HG02798 (cell line): Measurements from ENCODE around the gene TNS3.

Source experiments
- ATAC-seq: cut with Tn5 transposase; IDR thresholded peaks from one replicate; pipeline ENCODE4 v1.9.1; 2021; ENCODE audit warnings: mild to moderate bottlenecking; ENCODE audit not compliant: unreplicated experiment, poor library complexity

The TNS3 gene

DNA sequence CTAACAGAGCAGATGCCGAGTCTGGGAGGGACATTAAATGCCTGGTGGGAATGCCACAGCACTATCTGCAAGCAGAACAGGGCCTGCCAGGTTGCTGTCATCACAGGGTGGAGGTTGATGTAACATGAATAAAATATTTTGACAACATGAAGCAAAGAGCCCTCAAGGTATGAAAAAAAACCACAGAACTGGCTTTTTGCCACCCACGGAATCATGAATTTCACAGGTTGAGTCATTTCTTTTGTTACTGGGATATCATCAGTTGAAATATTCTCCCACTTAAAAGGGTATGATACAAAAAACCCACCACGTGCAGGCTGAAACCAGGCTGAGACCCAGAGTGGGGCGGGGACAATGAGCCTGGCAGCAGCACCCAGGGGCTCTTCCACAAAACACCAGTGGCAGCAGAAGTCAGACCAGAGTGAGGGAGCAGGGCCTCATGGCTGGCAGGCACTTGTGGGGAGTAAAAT is 220.1 kb downstream of the TNS3 start:
- no peak for ATAC-seq

DNA sequence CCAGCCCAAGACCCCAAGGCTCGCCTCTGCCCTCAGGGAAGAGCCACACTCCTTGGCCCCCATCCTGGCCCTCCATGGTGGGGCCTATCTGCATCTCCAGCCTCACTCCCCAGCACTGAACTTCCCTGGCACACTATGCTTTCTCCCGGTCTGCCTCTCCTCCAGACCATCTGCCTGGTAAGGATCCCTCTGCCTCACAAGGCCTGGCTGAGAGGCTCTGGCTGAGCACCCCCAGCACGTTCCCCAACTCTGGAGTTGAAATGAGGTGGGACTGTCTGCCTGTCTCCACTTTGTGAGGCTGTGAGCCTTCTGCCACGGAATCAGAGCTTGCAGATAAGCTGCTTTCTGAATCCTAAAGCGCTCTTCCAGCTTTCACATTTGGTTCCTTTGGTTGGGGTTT is 220.7 kb downstream of the TNS3 start:
- ATAC-seq, result no peak

DNA sequence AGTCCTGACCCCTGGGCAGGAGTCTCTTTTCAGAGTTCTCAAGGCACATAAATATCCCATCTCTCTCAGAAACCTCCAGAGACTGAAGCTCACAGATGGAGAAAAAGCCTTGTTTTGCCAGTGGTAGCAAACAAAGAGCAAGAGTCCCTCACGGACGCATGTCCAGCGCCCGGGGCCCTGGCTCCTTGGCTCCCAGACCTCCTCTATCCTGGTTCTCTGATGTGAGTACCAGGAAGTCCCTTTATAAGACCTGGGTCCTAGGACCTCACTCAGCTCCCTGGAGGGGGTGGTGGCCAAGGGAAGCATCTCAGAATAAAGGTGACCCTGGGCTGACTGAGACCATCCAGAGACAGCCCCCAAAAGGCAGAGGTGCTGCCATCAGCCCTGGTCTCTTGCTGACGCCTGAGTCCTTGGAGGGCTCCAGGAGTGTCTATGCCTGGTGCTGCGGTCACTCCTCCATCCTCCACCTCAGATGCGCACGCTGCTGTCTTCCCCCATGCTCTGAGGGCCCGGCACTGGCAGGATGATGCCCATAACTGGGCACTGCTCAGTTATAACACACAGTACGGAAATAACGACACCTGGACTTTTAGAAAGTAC is 221.5 kb downstream of the TNS3 start:
- ATAC-seq, result no peak

DNA sequence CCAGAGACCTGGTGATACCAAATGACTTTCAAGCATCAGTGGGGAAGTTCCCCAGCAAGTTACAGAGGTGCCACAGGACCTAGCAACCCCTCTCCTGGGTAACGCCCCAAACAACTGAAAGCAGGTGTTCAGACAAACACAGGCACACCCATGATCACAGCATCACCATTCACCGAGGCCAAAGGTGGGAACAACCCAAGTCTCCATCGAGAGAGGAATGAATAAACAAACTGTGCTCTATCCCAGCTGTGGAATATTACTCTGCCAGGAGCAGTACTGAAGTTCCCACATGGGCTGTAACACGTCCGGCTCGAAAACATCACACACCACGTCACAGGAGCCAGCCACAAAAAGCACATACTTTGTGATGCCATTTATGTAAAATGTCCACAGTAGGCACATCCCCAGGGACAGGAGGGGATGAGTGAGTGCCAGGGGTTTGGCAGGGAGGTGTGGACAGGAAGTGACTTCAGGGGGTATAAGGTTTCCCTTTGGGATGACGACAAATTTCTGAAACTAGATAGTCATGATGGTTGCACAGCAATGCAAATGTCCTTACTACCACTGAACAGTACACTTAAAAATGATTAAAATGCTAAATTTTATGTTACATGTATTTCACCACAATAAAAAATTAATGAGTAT is 222.8 kb downstream of the TNS3 start:
- no peak for ATAC-seq

DNA sequence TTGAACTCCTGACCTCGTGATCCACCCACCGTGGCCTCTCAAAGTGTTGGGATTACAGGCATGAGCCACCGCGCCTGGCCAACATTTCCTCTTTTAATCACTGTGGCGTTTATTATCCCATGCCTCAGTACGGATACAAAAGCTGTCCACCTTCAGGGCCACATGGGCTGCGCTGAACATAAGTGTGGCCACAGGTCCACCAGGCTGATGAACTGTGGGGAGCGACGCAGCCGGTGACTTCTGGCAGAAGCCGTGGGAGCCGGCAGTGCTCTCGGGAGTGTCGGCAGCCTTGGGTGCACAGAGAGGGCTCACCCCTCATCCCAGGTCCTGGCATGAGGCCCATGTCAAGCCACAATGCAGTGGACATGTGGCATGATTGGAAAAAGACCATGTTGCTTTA is 223.6 kb downstream of the TNS3 start:
- ATAC-seq, result no peak

DNA sequence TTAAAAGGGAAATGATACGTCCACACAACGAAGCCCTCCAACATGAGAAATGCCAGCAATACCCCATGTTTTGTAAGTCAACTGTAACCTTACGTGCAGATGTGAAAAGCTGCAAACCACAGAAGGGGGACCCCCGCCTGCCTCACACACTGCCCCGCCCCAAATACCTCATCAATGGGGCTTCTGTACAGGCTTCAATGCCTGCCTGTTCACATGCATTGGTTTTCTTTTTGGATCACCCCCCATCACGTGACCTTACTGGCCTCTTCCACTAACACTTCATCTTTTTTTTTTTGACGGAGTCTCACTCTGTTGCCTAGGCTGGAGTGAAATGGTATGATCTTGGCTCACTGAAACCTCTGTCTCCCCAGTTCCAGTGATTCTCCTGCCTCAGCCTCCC is 224.0 kb downstream of the TNS3 start:
- no peak for ATAC-seq

DNA sequence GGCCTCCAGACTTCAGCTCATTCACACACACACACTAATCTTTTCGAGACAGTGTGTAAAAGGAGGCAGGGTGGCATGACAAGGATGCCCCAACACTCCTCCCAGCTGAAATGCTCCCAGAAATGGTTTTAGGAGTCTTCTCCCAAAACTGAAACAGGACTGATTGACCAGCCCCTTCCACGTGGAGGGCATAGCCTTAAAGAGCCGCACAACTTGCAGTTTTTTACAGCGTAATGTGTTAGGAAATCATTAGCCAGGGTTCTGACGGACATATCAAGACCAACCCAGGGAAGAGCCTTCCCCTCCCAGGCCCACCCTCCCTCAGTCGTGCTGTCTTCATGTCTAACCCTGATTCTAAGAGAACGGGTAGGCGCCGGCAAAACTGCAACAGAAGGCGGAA is 224.6 kb downstream of the TNS3 start:
- ATAC-seq, result no peak

DNA sequence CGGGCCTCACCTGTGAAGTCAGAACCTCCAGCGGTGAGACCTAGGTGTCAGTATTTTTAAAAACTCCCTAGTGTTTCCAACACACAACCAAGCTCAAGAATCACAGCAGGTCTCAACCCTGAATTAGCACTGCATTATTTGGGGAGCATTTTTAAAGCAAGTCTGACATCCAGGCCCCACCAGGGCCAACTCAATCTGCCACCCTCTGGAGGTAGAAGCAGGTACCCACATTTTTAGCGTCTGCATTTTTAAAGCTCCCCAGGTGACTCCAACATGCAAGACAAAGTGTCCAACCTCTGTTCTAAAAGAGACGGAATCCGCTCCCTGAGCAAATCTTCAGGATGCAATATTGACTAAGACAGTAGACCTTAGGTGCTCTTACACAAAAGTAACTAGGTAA is 225.7 kb downstream of the TNS3 start:
- ATAC-seq, result no peak

DNA sequence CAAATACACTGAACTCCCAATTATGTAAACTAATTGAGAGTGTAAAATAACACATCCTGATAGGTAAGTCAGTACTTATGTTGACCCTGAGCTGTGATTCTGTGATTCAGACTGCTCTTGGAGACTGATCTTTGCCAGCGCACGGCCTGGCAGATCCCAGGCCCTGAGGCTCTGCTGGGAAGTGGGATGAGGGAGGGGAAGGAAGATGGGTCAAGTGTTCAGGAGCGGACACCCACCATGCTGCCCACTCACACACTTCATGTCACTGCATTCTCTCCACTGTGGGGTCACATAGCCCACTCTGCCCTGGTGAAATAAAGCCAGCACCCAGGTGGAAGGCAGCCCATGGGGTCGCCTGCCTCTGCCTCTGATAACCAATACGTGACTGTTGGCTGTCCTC is 226.2 kb downstream of the TNS3 start:
- ATAC-seq, result no peak

DNA sequence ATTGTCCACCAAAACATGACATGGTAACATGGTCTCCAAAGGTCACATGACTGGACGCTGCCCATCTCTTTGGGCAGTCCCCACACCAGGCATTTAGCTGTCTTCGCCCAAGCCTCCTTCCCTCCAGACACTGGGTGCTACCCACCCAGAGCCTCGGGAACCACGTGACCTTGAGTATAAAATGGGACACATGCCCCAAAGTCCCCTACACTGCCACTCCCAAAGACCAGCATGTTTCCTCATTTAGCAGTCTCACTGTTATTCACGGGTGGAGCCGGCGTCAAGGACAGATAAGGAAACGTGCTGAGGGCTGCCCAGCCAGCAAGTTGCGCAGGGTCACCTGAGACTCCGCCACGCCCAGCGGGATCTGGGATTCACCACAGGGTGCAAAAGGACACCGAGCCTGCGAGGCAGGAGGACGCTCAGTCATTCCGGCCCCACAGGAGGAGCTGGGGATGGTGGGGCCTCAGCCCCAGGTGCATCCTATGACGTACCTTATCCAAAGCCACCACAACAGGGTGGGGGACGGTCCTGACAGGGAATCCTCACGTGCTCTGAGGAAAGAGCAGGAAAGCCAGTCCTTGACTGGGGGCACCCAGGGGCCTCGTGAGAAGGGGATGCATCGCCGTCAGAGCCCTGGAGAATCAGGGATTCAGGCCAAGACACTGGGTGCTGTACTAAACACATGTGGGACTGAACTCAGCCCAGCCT is 226.9 kb downstream of the TNS3 start:
- ATAC-seq, result no peak

DNA sequence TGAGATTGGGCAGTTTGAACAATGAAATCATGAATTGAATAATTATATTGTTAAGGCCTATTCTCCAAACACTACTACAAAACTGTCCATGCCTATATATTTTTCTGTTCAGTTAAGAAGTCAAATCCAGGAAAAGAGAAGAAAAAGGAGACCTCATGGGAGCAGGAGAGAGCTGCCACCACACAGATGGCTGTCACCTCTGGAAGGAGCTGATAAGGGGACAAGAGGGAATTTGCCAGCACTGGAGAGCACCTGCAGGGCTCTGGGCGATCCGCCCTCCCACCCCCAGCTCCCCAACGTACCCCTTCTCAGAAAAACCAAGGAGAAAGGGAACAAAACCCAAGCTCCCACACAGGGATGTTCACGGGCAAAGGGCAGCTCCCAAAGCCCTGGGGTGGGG is 227.8 kb downstream of the TNS3 start:
- no peak for ATAC-seq

DNA sequence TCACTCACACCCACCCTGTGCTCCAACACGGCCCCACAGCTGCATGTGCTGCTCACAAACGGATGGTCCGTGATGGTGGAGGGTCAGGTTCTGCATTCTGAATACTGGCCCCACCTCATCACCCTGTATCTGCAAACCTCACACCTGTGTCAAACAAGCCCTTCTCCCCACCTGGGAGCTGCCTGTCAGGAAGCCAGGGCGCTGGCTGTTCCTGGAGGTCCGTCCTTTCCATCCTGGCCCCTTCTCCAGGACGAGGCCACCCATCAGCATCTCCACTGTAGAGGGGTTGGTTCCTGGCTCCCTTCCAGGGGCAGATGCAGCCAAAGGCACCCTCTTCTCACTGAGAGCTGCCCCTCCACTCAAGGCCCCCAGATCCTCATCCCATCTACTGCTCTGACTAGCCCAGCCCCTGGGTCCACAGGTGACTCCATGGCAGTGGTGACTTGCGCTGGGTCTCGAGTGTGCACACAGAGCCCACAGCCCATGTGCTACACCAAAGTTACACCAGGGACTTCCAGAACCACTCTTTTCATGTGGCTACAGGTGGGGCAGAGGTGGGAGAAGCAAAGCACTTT is 229.4 kb downstream of the TNS3 start:
- ATAC-seq, result no peak

DNA sequence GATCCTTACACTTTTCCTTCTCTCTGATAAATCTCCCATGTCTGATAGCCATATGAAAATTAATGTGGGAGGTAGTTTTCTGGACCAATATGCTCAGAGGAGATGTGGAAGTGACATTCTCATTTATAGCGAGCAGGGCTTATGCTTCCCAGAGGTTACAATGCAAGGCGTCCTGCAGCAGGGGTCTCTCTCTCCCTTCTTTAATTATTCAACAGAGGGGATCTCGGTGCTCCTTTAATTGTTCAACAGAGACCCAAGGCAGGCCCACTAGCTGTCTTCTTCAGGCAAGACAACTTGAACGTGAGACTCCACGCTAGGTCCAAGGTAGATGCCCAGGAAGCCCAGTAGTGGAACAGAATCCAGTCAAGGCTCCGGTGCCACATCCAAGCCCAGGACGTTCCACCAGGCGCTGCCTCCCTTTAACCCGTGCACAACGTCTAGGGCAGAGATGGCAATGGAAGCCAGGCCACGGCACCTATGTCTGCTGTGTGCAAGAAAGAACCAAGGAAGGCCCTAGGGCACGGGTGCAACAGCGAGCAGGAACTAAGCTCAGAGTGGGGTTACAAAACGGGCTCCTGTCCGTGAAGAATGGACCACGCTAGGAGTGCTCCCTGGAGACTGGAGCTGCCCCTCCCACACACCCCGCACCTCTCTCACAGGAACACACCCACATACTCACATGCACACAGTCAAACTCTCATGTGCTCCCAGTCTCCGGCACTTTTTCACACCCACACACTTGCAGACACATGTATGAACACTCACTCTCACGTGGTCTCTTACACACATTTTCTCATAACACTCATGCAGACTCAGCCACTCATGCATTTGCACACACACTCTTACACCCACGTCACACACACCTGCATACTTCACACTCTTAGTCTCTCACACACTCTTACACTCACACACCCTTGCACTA is 230.4 kb downstream of the TNS3 start:
- no peak for ATAC-seq

DNA sequence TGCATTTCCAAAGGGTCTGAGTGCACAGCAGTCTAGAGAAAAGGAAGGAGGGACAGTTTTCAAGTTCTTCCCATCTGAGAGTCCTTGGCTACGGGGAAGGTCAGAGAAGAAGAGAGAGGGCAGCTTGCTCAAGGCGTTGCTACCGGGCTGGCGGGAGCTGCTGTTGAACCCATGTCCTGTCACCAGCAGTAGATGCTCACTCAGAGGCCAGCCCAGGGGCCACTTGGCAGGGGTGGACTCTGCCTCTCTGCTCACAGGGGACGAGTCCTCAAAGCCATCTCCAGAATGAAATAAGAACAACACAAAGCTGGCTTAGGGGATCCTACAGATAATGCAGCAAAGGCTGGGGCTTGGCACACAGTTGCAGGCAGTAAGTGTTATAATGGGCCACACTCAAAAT is 231.5 kb downstream of the TNS3 start:
- ATAC-seq, result no peak

DNA sequence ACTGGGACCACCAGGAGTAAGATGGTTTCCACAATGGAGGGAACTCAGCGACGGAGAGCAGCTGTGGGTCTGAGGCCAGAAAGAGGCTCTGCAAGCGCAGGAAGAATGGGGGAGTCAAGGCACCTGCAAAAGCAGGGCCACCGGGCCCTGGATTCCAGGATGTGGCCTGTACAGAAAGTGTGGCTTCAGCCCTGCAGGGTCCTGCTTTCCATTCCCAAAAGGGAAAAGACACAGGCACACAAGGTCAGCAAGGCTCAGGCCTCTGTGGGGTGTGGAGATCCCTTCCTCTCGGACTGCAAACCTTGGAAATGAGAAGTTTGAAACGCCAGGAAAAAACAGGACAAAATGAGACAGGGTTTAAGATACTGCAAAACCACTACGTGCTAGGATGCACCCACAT is 232.5 kb downstream of the TNS3 start:
- ATAC-seq, result no peak

DNA sequence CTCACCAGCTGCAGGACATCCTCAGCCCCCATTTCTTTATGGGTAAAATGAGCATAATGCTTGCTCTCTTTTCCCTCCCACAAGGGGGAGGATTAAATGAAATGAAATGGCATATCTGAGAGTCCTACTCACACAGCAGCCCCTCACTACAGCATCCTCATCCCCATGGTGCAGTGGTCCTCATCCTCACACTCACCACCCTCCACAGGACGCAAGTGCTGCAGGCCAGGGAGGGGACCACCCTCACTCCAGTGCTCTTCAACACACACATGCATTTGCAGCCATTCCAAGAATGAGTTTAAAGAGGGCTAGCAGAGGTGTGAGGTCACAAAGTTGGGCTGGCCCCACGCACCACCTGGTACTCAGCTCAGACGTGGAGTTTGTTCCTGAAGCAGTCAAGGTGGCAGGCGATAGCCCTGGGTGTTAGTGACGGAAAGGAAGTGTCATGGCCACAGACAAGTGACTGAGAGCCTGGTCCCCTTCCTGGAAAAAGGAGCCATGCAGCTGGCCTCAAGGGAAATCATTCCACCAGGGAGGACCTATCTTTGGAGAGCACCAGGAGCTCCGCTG is 234.0 kb downstream of the TNS3 start:
- ATAC-seq, result no peak

DNA sequence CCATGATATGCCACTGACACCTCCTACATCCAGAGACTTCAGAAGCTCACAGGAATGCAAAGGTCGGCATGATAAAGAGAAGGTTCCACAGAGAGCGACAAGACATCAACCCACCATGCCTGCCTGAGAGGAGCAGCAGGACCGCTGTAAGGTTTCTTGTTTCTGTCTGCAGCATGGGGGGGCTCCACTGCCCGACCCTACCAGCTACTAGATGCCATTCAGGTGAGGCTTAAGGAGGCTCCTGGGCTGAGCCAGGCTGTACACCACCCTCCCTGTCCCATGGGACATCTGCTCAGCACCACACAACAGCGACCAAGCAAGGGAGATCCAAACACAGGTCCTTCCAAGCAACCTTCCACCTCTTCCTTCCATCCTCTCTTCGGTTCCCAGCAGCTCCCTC is 234.6 kb downstream of the TNS3 start:
- no peak for ATAC-seq

DNA sequence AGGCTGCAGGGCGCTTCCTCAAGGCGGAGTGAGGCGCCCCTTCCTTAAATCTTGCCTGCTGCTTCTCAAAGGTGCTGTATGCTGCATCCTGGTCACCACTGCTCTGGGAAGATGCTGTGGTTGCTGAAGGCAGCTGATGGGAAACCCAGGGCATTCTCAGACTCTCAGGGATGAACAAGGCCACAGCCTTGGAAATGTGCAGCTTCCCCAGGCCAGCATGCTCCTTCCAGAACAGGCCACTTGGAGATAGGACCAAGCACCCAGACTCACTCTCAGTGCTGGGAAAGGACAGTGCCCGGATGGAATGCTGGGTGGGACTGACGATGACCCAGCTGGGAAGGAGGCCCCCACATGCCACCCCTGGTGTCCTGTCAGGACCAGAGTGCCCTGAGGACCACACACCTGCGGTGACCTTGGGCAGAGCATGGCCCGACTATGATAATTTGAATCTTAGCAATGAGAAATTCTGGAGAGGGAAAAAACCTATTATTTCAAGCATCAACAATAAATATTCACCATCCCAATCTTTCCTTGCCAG is 235.5 kb downstream of the TNS3 start:
- no peak for ATAC-seq

DNA sequence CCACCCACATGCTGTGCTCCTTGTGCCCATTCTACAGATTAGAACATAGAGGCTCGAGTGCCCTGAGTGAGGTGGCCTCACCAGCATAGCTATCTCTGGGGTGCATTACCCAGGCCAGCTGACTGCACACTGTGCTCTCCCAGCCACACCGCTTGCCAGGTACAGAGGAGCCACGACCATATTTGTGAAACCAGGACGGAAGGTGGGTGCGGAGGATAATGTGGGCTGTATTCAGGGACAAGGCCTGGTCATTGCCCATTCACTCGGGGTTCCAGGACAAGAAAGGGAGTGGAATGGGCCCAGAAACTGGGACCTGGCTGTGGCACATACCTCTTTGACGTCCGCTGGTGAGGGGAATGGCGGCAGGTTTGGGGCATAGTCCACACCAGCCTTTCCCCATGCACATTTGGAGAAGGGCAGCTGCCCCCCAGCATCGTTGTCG is 236.0 kb downstream of the TNS3 start:
- ATAC-seq, result no peak
